Fibroblast of pulmonary artery (primary cell): ENCODE results near the gene CAMK2B.

Experiments used
- DNase-seq: peaks from one replicate; pipeline ENCODE4 v3.0.0-alpha.2; 2010; ENCODE audit warnings: low read depth
- H3K4me3 ChIP-seq: replicated peaks from 2 replicates; pipeline ENCODE4 v1.5.1; 2011; ENCODE audit warnings: low read depth, mild to moderate bottlenecking, control low read depth, low read length, moderate library complexity
- TF ChIP-seq, protein P1 (sequence below): IDR thresholded peaks from 2 replicates; pipeline ENCODE4 v1.5.1; 2011; ENCODE audit warnings: mild to moderate bottlenecking, control low read depth, low read length, inconsistent platforms; ENCODE audit errors: missing control alignments

Gene CAMK2B

DNA sequence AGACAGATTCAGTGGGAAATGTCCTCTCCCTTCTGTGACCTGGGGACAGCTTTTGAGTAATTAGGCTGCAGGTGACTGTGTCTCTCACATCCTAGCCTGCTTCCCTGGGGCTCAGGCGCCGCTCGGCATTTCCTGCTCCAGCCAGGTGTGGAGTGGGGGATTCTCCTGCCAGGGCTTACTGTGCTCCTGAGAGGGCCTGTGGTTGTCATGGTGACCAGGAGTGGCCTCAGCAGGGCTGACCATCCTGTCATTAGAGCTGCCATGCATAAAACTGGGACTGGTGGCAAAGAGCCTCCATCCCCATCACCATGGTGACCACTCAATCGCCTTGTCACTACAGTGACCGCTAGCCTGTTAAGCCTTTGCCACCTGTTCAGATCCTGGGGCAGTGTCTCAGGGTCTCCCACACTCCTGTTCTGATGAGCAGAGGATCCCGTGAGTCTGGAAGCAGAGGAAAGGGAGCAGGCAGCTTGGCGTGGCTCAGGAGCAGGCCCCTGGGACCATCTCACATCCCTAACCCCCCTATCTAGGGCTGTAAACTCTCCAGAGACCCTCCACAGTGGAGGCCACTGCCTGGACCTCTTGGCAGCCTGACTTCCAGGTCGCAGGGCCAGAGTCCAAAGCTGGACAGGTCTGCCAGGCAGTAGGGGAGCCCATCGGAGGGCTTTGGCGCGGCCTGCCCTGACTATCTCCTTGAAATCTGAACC is 136.0 kb downstream of the CAMK2B start, which contains the start of gene GCK:
GCK (minus strand) TSS at position 154 of the 707 bp plus-strand sequence. CDS start 486 bp downstream, outside the sequence.
- no peak within 1 kb of the TSS for H3K4me3 ChIP-seq
- no peak for DNase-seq
- TF ChIP-seq, protein P1, sequence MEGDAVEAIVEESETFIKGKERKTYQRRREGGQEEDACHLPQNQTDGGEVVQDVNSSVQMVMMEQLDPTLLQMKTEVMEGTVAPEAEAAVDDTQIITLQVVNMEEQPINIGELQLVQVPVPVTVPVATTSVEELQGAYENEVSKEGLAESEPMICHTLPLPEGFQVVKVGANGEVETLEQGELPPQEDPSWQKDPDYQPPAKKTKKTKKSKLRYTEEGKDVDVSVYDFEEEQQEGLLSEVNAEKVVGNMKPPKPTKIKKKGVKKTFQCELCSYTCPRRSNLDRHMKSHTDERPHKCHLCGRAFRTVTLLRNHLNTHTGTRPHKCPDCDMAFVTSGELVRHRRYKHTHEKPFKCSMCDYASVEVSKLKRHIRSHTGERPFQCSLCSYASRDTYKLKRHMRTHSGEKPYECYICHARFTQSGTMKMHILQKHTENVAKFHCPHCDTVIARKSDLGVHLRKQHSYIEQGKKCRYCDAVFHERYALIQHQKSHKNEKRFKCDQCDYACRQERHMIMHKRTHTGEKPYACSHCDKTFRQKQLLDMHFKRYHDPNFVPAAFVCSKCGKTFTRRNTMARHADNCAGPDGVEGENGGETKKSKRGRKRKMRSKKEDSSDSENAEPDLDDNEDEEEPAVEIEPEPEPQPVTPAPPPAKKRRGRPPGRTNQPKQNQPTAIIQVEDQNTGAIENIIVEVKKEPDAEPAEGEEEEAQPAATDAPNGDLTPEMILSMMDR = no peak

DNA sequence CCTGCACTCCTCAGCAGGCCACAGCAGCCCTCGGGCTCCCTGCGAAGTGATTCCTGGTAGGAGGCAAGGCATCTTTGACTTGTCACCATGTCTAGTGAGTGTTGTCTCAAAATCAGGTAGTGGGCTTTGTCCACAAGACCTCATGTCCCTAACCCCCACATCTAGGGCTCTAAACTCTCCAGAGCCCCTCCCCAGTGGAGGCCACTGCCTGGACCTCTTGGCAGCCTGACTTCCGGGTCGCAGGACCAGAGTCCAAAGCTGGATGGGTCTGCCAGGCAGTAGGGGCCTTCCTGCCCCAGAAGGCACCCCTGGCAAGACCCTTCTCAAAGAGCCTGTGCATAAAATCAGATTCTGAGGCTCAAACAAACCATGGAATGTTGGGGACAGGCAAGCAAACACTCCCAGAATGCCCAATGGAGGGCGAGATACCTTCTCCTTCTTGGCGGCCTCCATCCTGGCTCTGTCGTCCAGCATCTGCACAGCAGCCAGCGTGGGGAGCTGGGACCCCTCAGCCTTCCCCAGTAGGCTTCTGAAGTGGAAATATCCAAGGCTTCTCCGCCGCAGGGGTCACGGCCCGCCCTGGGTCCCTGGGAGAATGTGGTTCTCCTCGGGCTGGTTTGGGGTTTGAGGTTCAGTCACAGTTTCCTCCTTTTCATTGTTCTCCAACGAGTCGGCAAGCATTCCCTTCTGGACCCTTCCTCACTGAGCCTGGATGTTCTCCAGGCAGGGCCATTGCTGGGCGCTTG is 136.7 kb downstream of the CAMK2B start:
- no peak overlapping the region for H3K4me3 ChIP-seq
- DNase-seq = no peak
- TF ChIP-seq, protein P1 = no peak

DNA sequence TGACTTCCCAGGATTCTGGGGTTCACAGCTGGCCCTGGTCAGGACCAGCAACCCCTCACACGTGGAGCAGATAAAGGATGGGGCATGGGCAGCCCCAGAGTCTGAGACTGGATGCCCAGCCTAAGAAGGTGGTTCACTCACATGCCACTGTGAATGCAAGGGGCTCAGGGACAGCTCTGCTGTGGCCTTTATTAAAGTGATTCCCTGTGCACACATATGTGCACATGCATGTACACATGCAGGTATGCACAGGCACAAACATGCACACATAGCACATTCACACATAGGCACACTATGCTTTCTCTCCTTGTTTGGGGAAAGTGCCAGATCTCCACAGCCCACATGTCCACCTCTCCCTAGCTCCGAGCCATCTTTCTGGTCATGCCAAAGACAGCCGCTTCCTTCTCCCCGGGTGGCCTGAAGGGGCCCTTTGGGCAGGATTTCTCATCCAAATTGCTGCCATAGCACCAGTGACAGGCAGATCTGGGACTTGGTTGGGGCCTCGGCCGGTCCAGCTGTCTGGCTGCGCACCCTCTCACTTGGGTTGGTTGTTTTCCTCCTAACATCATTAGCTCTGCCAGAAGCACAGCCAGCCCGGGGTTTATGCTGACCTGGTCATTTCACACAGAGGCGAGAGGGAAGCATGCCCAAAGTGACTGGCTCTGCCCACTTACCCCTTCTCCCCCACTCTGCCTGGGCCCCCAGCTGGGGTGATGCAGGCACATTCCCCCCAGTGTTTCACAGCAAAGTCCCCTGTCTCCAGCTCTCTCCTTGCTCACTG is 137.6 kb downstream of the CAMK2B start:
- TF ChIP-seq, protein P1 = no peak
- DNase-seq = no peak
- H3K4me3 ChIP-seq = no peak overlapping the region

DNA sequence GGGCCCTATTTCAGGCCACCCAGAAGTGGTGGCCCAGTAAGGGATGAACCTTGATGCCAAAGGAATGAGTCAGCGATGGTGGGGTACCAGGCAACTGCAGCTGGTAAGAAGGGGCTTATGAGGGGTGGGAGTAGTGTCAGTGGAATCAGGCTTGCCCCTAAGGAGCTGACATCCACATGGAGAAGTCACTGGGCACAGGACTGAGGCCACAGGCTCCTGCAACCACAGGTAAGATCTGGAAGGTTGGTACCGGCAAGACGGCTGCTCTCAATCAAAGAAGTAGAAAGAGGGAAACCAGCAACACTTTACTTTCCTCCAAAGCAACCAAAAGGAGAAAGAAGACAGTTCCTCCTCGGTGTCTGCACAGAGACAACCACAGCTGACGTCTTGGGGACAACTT is 138.7 kb downstream of the CAMK2B start:
- no peak overlapping the region for H3K4me3 ChIP-seq
- no peak for DNase-seq
- TF ChIP-seq, protein P1 = no peak

DNA sequence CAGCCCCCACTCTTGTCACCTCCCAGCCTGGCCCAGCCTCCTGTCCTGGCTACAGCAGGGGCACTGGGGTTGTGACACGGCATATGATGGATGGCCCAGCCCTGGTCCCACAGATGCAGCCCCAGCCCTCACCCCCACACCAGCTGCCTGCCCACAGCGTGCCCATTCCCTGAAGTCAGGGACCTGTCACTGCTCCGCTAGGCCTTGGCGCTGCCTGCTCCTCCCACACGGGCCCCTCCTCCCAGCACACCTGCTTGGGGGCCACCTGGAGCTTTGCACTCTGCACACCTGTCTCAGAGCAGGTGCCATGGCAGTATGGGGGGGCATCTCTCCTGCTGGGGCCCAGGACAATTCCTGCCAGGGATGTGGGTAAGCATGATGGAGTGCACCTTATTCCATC is 139.7 kb downstream of the CAMK2B start:
- TF ChIP-seq, protein P1 = no peak
- no peak for DNase-seq
- no peak overlapping the region for H3K4me3 ChIP-seq

DNA sequence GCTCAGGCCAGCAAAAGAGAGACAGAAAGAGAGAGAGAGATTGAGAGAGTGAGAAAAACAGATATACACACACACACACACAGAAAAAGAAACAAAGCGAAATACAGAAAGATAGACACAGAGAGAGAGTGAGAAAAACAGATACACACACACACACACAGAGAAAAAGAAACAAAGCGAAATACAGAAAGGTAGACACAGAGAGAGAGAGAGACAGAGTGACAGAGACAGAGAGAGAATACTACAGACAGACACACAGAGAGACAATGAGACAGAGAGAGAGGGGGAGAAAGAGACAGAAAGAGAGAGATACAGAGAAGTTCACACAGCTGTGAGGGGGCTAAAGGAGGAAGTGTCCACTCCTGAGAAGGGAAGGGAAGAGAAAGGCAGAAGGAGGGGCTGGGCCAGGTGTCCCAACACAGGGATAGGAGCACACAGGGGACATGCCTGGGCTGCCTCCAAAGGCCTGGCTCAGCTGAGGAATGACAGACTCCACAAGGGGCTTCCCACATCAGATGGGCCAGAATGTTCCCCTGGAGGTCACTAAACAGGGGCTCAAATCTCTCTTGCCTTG is 140.4 kb downstream of the CAMK2B start:
- TF ChIP-seq, protein P1 = no peak
- DNase-seq = no peak
- H3K4me3 ChIP-seq = no peak overlapping the region
